ENCODE data around the gene TCAP. TPM values are rescaled to one million over a fixed set of nuclear protein-coding genes. Genes with fewer than 3 reads are reported as not detected.

Gene TCAP
- total and polyA plus RNA-seq, 10 of the 15 experiments (the other 5 are each of a cell fraction or from before 2014, with no cell fraction given), result 0.17 to 1.0 (median 0.36) TPM; not detected in 3

DNA sequence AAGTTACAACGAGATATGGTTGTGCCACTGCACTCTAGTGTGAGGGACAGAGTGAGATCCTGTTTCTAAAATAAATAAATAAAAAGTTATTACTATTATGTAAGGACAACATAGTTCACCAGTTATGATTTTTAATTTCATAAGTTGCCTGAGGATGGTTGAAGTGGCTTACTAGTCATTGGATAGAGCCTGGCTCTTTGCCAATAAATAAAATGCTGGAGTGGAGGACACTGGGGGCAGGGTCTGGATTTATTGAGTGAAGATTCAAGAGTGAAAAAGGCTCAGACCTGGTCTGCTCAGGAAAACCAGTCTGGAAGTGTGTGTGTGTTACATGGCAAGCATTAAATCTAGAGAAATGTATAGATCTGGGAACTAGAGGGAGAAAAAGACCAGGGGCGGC, 26.1 kb upstream of the TCAP start (continued):
- TF ChIP-seq, protein P1, sequence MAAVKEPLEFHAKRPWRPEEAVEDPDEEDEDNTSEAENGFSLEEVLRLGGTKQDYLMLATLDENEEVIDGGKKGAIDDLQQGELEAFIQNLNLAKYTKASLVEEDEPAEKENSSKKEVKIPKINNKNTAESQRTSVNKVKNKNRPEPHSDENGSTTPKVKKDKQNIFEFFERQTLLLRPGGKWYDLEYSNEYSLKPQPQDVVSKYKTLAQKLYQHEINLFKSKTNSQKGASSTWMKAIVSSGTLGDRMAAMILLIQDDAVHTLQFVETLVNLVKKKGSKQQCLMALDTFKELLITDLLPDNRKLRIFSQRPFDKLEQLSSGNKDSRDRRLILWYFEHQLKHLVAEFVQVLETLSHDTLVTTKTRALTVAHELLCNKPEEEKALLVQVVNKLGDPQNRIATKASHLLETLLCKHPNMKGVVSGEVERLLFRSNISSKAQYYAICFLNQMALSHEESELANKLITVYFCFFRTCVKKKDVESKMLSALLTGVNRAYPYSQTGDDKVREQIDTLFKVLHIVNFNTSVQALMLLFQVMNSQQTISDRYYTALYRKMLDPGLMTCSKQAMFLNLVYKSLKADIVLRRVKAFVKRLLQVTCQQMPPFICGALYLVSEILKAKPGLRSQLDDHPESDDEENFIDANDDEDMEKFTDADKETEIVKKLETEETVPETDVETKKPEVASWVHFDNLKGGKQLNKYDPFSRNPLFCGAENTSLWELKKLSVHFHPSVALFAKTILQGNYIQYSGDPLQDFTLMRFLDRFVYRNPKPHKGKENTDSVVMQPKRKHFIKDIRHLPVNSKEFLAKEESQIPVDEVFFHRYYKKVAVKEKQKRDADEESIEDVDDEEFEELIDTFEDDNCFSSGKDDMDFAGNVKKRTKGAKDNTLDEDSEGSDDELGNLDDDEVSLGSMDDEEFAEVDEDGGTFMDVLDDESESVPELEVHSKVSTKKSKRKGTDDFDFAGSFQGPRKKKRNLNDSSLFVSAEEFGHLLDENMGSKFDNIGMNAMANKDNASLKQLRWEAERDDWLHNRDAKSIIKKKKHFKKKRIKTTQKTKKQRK (IDR thresholded peaks at IDR 0.05; ENCODE audit: low read depth, low read length), result no peak
- TF ChIP-seq EZH2 (IDR thresholded peaks at IDR 0.05; ENCODE audit: borderline replicate concordance, control insufficient read depth, low read depth, low read length) (no peak), MYB (IDR thresholded peaks at IDR 0.05; ENCODE audit: borderline replicate concordance, low read depth, low read length) (no peak), POLR2A (IDR thresholded peaks at IDR 0.05; ENCODE audit: low read depth, low read length) (no peak), MYC (IDR thresholded peaks at IDR 0.05; ENCODE audit: insufficient read depth, insufficient read length, insufficient replicate concordance, low read length, severe bottlenecking) (no peak)

DNA sequence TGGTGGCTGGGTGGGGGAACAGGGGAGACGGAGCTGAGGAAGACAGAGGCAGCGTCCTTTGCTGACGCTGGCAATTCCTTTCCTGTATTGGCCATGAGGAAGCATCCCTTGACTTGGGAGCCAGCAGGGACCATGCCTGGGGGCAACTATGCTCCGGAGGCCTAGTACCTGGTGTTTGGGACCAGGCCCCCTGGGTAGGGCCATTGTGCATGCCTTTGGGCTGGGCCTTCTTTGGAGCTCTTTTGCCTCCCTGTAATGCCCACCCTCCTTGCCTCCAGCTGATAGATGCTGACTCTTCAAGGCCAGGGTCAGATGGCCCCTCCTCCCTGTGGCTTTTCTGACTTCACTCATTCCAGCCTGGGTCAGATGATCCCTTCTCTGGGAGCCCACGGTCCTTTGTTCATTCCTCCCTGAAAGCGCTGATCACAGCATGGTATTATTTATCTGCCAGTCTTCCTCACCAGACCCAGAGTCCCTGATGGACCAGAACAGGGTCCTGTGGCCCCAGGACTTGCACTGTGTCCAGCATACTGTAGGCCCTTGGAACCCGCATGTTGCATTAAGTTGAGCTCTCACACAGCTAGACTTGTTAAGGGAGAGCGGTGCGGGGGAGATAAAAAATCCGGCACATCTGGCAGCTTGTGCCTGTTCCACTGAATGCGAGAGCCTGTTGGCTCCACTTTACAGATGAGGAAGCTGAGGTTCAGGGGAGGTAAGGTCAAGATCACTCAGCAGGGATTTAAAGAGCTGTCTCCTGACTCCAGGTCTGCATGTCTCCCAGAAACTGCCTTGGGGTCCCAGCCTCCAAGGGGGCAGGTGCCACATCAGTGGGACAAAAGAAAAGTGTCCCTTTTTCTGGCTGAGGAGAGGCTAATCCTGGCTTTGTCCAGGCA, 25.3 kb upstream of the TCAP start:
- RAD21 ChIA-PET (ENCODE audit: unreplicated experiment), result interaction anchor here (0.6 kb wide), 1 partner anchor 440 kb away, joined by 4 read pairs; the partner anchor contains the start of gene RPL19
- no peak overlapping the region for H2AFZ ChIP-seq (ENCODE audit: control insufficient read depth, low read depth, low read length)
- ATAC-seq, result no peak
- WGBS (ENCODE audit: insufficient coverage, insufficient replicate concordance, low lambda C conversion rate, missing lambda C conversion rate), result 96% methylated on average over 11 of the region's 11 CpGs
- BruUV-seq (replicated peaks), result no TSS peak
- POLR2A ChIA-PET, result interaction anchor here (0.5 kb wide), 1 partner anchor 136 kb away, joined by 5 read pairs; no protein-coding TSS in a partner anchor
- H3K36me3 ChIP-seq (ENCODE audit: control insufficient read depth in 2 of 2, insufficient read depth in 2 of 2, low read length in 1 of 2), result no peaks in the 10 kb centered on the region; a peak in 1 of 4 replicates
- TF ChIP-seq TARDBP (IDR thresholded peaks at IDR 0.05; ENCODE audit: borderline replicate concordance) (no peak), TBL1XR1 (IDR thresholded peaks at IDR 0.05; ENCODE audit: low read depth, low read length) (no peak), WRNIP1 (IDR thresholded peaks at IDR 0.05; ENCODE audit: borderline replicate concordance, low read depth, low read length) (no peak), LARP7 (IDR thresholded peaks at IDR 0.05) (no peak), EZH2 (IDR thresholded peaks at IDR 0.05; ENCODE audit: borderline replicate concordance, control insufficient read depth, low read depth, low read length) (no peak), KAT2A (conservative IDR thresholded peaks at IDR 0.05; ENCODE audit: control insufficient read depth, low read depth, low read length) (no peak), EGR1 (IDR thresholded peaks at IDR 0.05; ENCODE audit: borderline replicate concordance in 1 of 2, low read depth in 2 of 2, low read length in 2 of 2) (no peak), ZZZ3 (IDR thresholded peaks at IDR 0.05; ENCODE audit: control insufficient read depth, insufficient read length, low read depth) (no peak), ZNF622 (IDR thresholded peaks at IDR 0.05) (no peak), POU2F2 (IDR thresholded peaks at IDR 0.05; ENCODE audit: borderline replicate concordance, low read depth, low read length) (no peak), CREB1 (IDR thresholded peaks at IDR 0.05; ENCODE audit: low read depth) (no peak)
- peaks cover 3% of the 10 kb centered on the region; the same call in 1 of the 2 replicates for H4K20me1 ChIP-seq (ENCODE audit: control insufficient read depth, insufficient read depth)
- peaks cover 20% of the 10 kb centered on the region for H3K4me1 ChIP-seq (ENCODE audit: control insufficient read depth, insufficient read depth, low read length)
- no peaks in the 10 kb centered on the region for H3K27me3 ChIP-seq (replicated peaks in 1 of 2; ENCODE audit: control insufficient read depth in 2 of 2, insufficient read depth in 2 of 2, low read length in 1 of 2)
- FAIRE-seq, result no peak
- peak overlapping the region; percentile 7; the same call in 1 of the 2 replicates for H3K4me2 ChIP-seq (ENCODE audit: control insufficient read depth, insufficient read depth)
- H3K9me3 ChIP-seq (replicated peaks; ENCODE audit: control insufficient read depth, insufficient read depth, low read length), result no peaks in the 10 kb centered on the region
- intact Hi-C loops (cut with micrococcal nuclease; ENCODE audit: unreplicated experiment) (loop anchor here (5.0 kb wide), 1 partner anchor 112 kb away; no protein-coding TSS in a partner anchor), in situ Hi-C loops (cut with MboI) (no loop called here)
- peaks cover 39% of the 10 kb centered on the region for H3K79me2 ChIP-seq (ENCODE audit: control insufficient read depth, insufficient read depth, low read length)
- CTCF ChIA-PET, result interaction anchor here (0.7 to 15.5 kb wide), 5 partner anchors 9 to 387 kb away, joined by 3 to 225 read pairs (median 3); no protein-coding TSS in a partner anchor
- DNase-seq (ENCODE audit: low read depth, low spot score), result no peak
- H3K27ac ChIP-seq (ENCODE audit: control insufficient read depth, insufficient read depth), result no peak overlapping the region
- no peak overlapping the region for H3K4me3 ChIP-seq
- no peak overlapping the region for H3K9ac ChIP-seq (ENCODE audit: control insufficient read depth, insufficient read depth, low read length)
- SMC1A ChIA-PET (ENCODE audit: uncharacterized antibody, unreplicated experiment), result interaction anchor here (0.6 to 1.0 kb wide), 2 partner anchors 31 to 223 kb away, joined by 3 read pairs; no protein-coding TSS in a partner anchor
